HFFc6 (cell line): ENCODE results near the gene EDC3. TPM values are rescaled to one million over a fixed set of nuclear protein-coding genes. Genes with fewer than 3 reads are reported as not detected.
"Not testable (repeated sequence)": the region's sequence is repeated elsewhere in the genome, so short reads cannot be mapped to it uniquely, and the experiment has no call there.

Experiments
- DNase-seq: peaks from one replicate; pipeline ENCODE4 v3.0.0-alpha.2; 2018
- H3K27ac Mint-ChIP-seq: 2 replicates; pipeline ENCODE4 v1.8.0; 2020; ENCODE audit warnings: mild to moderate bottlenecking, mixed read lengths
- H3K27me3 Mint-ChIP-seq: 2 replicates; pipeline ENCODE4 v1.8.0; 2021; ENCODE audit warnings: mild to moderate bottlenecking, moderate library complexity, mixed read lengths; ENCODE audit not compliant: insufficient read depth
- H3K36me3 Mint-ChIP-seq: 2 replicates; pipeline ENCODE4 v1.8.0; 2021; ENCODE audit warnings: low read depth, mixed read lengths
- H3K4me1 Mint-ChIP-seq: 2 replicates; pipeline ENCODE4 v1.8.0; 2020; ENCODE audit warnings: low read depth, mixed read lengths
- H3K4me3 Mint-ChIP-seq: 2 replicates; pipeline ENCODE4 v1.8.0; 2020; ENCODE audit warnings: mild to moderate bottlenecking, moderate library complexity, mixed read lengths
- H3K9me3 Mint-ChIP-seq: 2 replicates; pipeline ENCODE4 v1.8.0; 2020; ENCODE audit warnings: mild to moderate bottlenecking, mixed read lengths
- CTCF ChIP-seq: fragments of 200-600 bp; sonication (generic); IDR thresholded peaks from 2 replicates; pipeline ENCODE4 v1.5.0; 2021; ENCODE audit warnings: antibody characterized with exemption, mild to moderate bottlenecking
- long read RNA-seq: library from polyadenylated mRNA; unstranded; transcript quantifications from one replicate; pipeline ENCODE4 v2.0.0, GENCODE V29; 2019
- total RNA-seq, 6 experiments: library from RNA; stranded (reverse); fragmentation: NEBNext Ultra II Directional; extraction: Animal tissue kit (Norgen Biotek cat#: 25700); gene quantifications; 2 replicates in 1 of 6; 3 replicates in 5 of 6; pipeline ENCODE4 v1.2.3, GENCODE V29; 2021

EDC3 gene
- total RNA-seq: 10 to 100 TPM; 37.2 to 46.8 (median 40.8) TPM
- long read RNA-seq, transcript EDC3-201 (7 exons, 3,763 nt): major isoform, 20 of 30 reads
- long read RNA-seq, partial matches to known transcripts: 2 of 30 reads
- long read RNA-seq, other reads (novel, unspliced or antisense): 5 of 30 reads

- H3K9me3 Mint-ChIP-seq: no peaks in the 10 kb centered on the region
- 0 out of 2 replicates have a peak, but pooled peaks have one; percentile 11 for TF ChIP-seq CTCF
- peak; percentile 68 for DNase-seq
- H3K36me3 Mint-ChIP-seq: peaks cover 8% of the 10 kb centered on the region; the same call in 1 of the 2 replicates
- H3K27me3 Mint-ChIP-seq: peaks cover 2% of the 10 kb centered on the region
- H3K27ac Mint-ChIP-seq: peak within 1 kb of the TSS; percentile 97
- H3K4me3 Mint-ChIP-seq: peak within 1 kb of the TSS; percentile 98
- peaks cover 37% of the 10 kb centered on the region for H3K4me1 Mint-ChIP-seq
Measured at GRCh38 chr15:74695597-74696397, at the start of gene EDC3. Gene EDC3 (minus strand): TSS chr15:74696024. CDS start chr15:74675124, 20,900 bp downstream.

- no peaks in the 10 kb centered on the region for H3K4me1 Mint-ChIP-seq
- no peak for DNase-seq
- no peak overlapping the region for H3K27ac Mint-ChIP-seq
- no peak overlapping the region for H3K4me3 Mint-ChIP-seq
- peaks cover 8% of the 10 kb centered on the region for H3K9me3 Mint-ChIP-seq
- H3K36me3 Mint-ChIP-seq: peaks cover 5% of the 10 kb centered on the region; the same call in 1 of the 2 replicates
- H3K27me3 Mint-ChIP-seq: peaks cover 36% of the 10 kb centered on the region
- TF ChIP-seq CTCF: no peak
Measured at GRCh38 chr15:74742422-74742821, 46.6 kb upstream of the EDC3 start.

- not testable (repeated sequence) for H3K4me1 Mint-ChIP-seq, H3K9me3 Mint-ChIP-seq, DNase-seq, H3K36me3 Mint-ChIP-seq, H3K27ac Mint-ChIP-seq, H3K4me3 Mint-ChIP-seq
- H3K27me3 Mint-ChIP-seq: peaks cover 61% of the 10 kb centered on the region
Measured at GRCh38 chr15:74738239-74738638, 42.4 kb upstream of the EDC3 start.

- no peak for TF ChIP-seq CTCF
- Mint-ChIP-seq H3K36me3 (no peaks in the 10 kb centered on the region), H3K4me1 (no peaks in the 10 kb centered on the region), H3K4me3 (no peak overlapping the region), H3K27ac (no peak overlapping the region), H3K27me3 (peaks cover 72% of the 10 kb centered on the region), H3K9me3 (no peaks in the 10 kb centered on the region)
- DNase-seq: no peak
Measured at GRCh38 chr15:74735305-74735704, 39.5 kb upstream of the EDC3 start.

- Mint-ChIP-seq H3K4me3 (no peak overlapping the region), H3K27ac (no peak overlapping the region), H3K4me1 (no peaks in the 10 kb centered on the region), H3K9me3 (no peaks in the 10 kb centered on the region), H3K27me3 (peaks cover 72% of the 10 kb centered on the region), H3K36me3 (no peaks in the 10 kb centered on the region)
- TF ChIP-seq CTCF: no peak
- DNase-seq: no peak
Measured at GRCh38 chr15:74733269-74733668, 37.4 kb upstream of the EDC3 start.

- Mint-ChIP-seq H3K9me3 (no peaks in the 10 kb centered on the region), H3K27me3 (peaks cover 72% of the 10 kb centered on the region), H3K4me1 (no peaks in the 10 kb centered on the region), H3K36me3 (no peaks in the 10 kb centered on the region), H3K27ac (no peak overlapping the region), H3K4me3 (no peak overlapping the region)
- no peak for DNase-seq
- no peak for TF ChIP-seq CTCF
Measured at GRCh38 chr15:74732846-74733245, 37.0 kb upstream of the EDC3 start.
